ENCODE results near the gene MRPS27. TPM values are rescaled to one million over a fixed set of nuclear protein-coding genes. Genes with fewer than 3 reads are reported as not detected.

Gene MRPS27
- total and polyA plus RNA-seq, 9 of the 15 experiments (the other 6 are each of a cell fraction or from before 2014, with no cell fraction given): 73.6 to 144 (median 106) TPM

DNA sequence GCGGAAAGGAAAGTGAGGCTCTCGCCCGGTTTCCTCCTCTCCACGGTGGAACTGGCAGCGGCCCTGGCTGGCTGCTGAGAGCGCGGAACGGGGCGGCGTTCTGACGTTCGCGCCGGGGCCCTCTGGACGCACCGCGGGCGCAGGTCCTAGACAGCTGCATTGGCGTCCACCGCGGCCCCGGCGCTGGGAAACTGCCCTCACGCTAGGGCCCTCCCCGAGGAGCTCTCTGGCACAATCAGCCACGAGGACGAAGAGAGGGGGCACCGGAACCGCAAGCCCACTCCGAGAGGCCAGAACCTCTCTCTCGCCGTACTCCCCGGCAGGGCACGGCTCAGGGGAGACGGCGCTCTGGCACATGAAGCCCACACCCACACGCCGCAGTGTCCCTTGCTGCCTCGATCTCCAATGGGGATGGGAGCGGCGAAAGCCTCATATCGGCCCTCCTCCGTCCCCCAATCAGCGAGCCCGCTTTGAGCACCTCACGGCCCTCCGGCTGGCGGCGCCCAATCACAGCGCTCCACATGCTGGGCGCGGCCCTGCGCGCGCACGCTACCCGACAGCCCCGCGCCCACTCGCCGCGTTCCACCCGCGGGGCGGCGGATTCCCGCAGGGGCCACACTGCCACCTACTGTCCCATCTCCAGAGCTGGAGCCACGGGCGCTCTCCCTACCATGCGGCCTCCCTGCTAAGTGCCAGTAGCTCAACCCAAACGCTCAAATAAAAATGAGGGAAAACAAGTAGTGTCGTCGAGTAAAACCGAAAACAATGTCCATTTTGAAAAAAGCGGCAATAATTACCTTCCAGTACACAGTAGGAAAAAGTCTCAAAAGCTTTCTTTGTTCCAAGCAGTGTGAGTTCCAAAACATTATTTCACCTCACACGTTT lies 11.8 kb downstream of the MRPS27 start:
- intact Hi-C loops (cut with micrococcal nuclease) (loop anchor here (1.0 to 5.0 kb wide), 7 partner anchors 26 to 525 kb away; no protein-coding TSS in a partner anchor), in situ Hi-C loops (cut with MboI) (loop anchor here (25.0 kb wide), 1 partner anchor 521 kb away; no protein-coding TSS in a partner anchor)
- no peaks in the 10 kb centered on the region for H4K20me1 ChIP-seq (replicated peaks; ENCODE audit: control insufficient read depth, insufficient read depth, low read length)
- H3K9me3 ChIP-seq (replicated peaks; ENCODE audit: control insufficient read depth, insufficient read depth, low read depth, low read length): no peaks in the 10 kb centered on the region
- peaks cover 25 to 30% of the 10 kb centered on the region in 2 experiments for H3K4me1 ChIP-seq (replicated peaks in 1 of 2; ENCODE audit: control insufficient read depth in 2 of 2, insufficient read depth in 2 of 2, low read length in 2 of 2)
- H3K4me2 ChIP-seq (ENCODE audit: insufficient read depth, low read length): peak overlapping the region; percentile 93
- peak overlapping the region; percentile 91 to 97 for H3K9ac ChIP-seq (ENCODE audit: insufficient read depth in 1 of 2, low read depth in 2 of 2, low read length in 2 of 2)
- ATAC-seq (peak; percentile 97), FAIRE-seq (peak; percentile 96), DNase-seq (ENCODE audit: extremely low read depth in 1 of 4, low spot score in 3 of 4) (peak; percentile 98 to 99 (median 98))
- peak overlapping the region; percentile 88 for H2AFZ ChIP-seq (ENCODE audit: low read depth, low read length)
- peaks cover 53% of the 10 kb centered on the region for H3K36me3 ChIP-seq (ENCODE audit: control insufficient read depth, insufficient read depth, low read length)
- H3K4me3 ChIP-seq: peak overlapping the region; percentile 68
- CTCF ChIA-PET (ENCODE audit: low intra/inter-chr PET ratio): interaction anchor here (1.2 to 1.6 kb wide), 2 partner anchors 526 to 530 kb away, joined by 3 to 9 read pairs; no protein-coding TSS in a partner anchor
- TSS peak; percentile 49 for BruUV-seq (replicated peaks)
- H3K9me1 ChIP-seq (ENCODE audit: control insufficient read depth, insufficient read depth, low read length): no peaks in the 10 kb centered on the region
- H3K27ac ChIP-seq (ENCODE audit: extremely low read depth, low read depth, low read length): peak overlapping the region; percentile 96
- peaks cover 68% of the 10 kb centered on the region for H3K79me2 ChIP-seq (ENCODE audit: control insufficient read depth, insufficient read depth, low read length)
- POLR2A ChIA-PET: interaction anchor here (0.6 to 2.9 kb wide), 16 partner anchors 9 to 526 kb away, joined by 3 to 35 read pairs (median 4); partner anchors contain the start of genes MAP1B, MRPS27 and PTCD2
- H3K27me3 ChIP-seq (ENCODE audit: control insufficient read depth in 2 of 2, insufficient read depth in 2 of 2, low read length in 2 of 2): no peaks in the 10 kb centered on the region
- WGBS (ENCODE audit: insufficient coverage, low coverage, missing lambda C conversion rate): 1% methylated on average over 61 of the region's 76 CpGs
- TF ChIP-seq HNRNPUL1 (IDR thresholded peaks at IDR 0.05; ENCODE audit: low read length): no peak
- no peak; the same call in 1 of the 2 replicates for TF ChIP-seq GTF2E2 (tag; IDR thresholded peaks at IDR 0.05)
- TF ChIP-seq POLR2A (conservative IDR thresholded peaks at IDR 0.05): peak; percentile 98
- peak; percentile 100 for TF ChIP-seq POLR2G (IDR thresholded peaks at IDR 0.05; ENCODE audit: low read depth, low read length)
- TF ChIP-seq CAMTA2 (CRISPR knock-in tag; conservative IDR thresholded peaks at IDR 0.05): 0 out of 2 replicates have a peak, but pooled peaks have one; percentile 51
- peak; percentile 17; the same call in 1 of the 2 replicates for TF ChIP-seq FOXJ2 (tag; IDR thresholded peaks at IDR 0.05)
- TF ChIP-seq, protein P1, sequence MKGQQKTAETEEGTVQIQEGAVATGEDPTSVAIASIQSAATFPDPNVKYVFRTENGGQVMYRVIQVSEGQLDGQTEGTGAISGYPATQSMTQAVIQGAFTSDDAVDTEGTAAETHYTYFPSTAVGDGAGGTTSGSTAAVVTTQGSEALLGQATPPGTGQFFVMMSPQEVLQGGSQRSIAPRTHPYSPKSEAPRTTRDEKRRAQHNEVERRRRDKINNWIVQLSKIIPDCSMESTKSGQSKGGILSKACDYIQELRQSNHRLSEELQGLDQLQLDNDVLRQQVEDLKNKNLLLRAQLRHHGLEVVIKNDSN (CRISPR knock-in tag; IDR thresholded peaks at IDR 0.05): peak; percentile 58; the same call in 1 of the 2 replicates
- TF ChIP-seq, protein P2, sequence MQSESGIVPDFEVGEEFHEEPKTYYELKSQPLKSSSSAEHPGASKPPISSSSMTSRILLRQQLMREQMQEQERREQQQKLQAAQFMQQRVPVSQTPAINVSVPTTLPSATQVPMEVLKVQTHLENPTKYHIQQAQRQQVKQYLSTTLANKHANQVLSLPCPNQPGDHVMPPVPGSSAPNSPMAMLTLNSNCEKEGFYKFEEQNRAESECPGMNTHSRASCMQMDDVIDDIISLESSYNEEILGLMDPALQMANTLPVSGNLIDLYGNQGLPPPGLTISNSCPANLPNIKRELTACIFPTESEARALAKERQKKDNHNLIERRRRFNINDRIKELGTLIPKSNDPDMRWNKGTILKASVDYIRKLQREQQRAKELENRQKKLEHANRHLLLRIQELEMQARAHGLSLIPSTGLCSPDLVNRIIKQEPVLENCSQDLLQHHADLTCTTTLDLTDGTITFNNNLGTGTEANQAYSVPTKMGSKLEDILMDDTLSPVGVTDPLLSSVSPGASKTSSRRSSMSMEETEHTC (IDR thresholded peaks at IDR 0.05): no peak
- TF ChIP-seq, protein P3, sequence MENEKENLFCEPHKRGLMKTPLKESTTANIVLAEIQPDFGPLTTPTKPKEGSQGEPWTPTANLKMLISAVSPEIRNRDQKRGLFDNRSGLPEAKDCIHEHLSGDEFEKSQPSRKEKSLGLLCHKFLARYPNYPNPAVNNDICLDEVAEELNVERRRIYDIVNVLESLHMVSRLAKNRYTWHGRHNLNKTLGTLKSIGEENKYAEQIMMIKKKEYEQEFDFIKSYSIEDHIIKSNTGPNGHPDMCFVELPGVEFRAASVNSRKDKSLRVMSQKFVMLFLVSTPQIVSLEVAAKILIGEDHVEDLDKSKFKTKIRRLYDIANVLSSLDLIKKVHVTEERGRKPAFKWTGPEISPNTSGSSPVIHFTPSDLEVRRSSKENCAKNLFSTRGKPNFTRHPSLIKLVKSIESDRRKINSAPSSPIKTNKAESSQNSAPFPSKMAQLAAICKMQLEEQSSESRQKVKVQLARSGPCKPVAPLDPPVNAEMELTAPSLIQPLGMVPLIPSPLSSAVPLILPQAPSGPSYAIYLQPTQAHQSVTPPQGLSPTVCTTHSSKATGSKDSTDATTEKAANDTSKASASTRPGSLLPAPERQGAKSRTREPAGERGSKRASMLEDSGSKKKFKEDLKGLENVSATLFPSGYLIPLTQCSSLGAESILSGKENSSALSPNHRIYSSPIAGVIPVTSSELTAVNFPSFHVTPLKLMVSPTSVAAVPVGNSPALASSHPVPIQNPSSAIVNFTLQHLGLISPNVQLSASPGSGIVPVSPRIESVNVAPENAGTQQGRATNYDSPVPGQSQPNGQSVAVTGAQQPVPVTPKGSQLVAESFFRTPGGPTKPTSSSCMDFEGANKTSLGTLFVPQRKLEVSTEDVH (IDR thresholded peaks at IDR 0.05; ENCODE audit: low read depth, partially characterized antibody): peak; percentile 43
- peak; percentile 65; the same call in 1 of the 2 replicates for TF ChIP-seq ZBTB7A (IDR thresholded peaks at IDR 0.05; ENCODE audit: borderline replicate concordance, control insufficient read depth, low read depth, low read length)
